Stimulated activated CD4-positive, alpha-beta T cell treated with anti-CD3 and anti-CD28 coated beads, TNF-alpha, amount 100 ng/mL, for 4 hours (primary cell): ENCODE measurements around the gene ZNF567.

Experiments used
- DNase-seq, 3 experiments: peaks; one replicate each; pipeline ENCODE4 v3.0.0-alpha.2; 2020; ENCODE audit warnings: low read depth in 3 of 3

The ZNF567 gene

GRCh38 chr19:36750066-36750691, 62.8 kb downstream of the ZNF567 start:
- DNase-seq, result no peak
